H1 (cell line): ENCODE results near the gene PIP4K2C. TPM values are rescaled to one million over a fixed set of nuclear protein-coding genes. Genes with fewer than 3 reads are reported as not detected.
A peak's percentile ranks its signal among the peaks of the same experiment; 100 is the strongest.

Experiments used
- RFX5 ChIP-seq: IDR thresholded peaks from 2 replicates; pipeline ENCODE4 v1.6.1; 2011; ENCODE audit warnings: low read depth, low read length, improper control_type of control experiment, borderline replicate concordance
- SP2 ChIP-seq: IDR thresholded peaks from 2 replicates; pipeline ENCODE4 v1.6.1; 2012; ENCODE audit warnings: mild to moderate bottlenecking, low read length, inconsistent platforms
- TBP ChIP-seq: IDR thresholded peaks from 2 replicates; pipeline ENCODE4 v1.6.1; 2011; ENCODE audit warnings: low read depth, low read length, improper control_type of control experiment
- polyA plus RNA-seq, 7 experiments: library from polyadenylated mRNA; depleted of rRNA in 3 of 7; stranded (reverse) in 5 of 7; unstranded in 2 of 7; fragments of >200 nt in 5 of 7; fragments of 200-250 nt in 2 of 7; gene quantifications; 1 replicate in 5 of 7; 2 replicates in 1 of 7; 4 replicates in 1 of 7; pipeline versions ENCODE4 v1.2.1 to v1.2.3, GENCODE V29; 2011 to 2013; ENCODE audit warnings: missing spikeins in 2 of 7, mixed read lengths in 2 of 7
- total RNA-seq: library from RNA; stranded (reverse); fragmentation: NEBNext Ultra II Directional; extraction: Animal tissue kit (Norgen Biotek cat#: 25700); gene quantifications from 2 replicates; pipeline ENCODE4 v1.2.1, GENCODE V29; 2021

Gene PIP4K2C
- total and polyA plus RNA-seq, 2 of the 8 experiments (the other 6 are each of a cell fraction or from before 2014, with no cell fraction given) = 25.0 to 27.1 TPM

DNA sequence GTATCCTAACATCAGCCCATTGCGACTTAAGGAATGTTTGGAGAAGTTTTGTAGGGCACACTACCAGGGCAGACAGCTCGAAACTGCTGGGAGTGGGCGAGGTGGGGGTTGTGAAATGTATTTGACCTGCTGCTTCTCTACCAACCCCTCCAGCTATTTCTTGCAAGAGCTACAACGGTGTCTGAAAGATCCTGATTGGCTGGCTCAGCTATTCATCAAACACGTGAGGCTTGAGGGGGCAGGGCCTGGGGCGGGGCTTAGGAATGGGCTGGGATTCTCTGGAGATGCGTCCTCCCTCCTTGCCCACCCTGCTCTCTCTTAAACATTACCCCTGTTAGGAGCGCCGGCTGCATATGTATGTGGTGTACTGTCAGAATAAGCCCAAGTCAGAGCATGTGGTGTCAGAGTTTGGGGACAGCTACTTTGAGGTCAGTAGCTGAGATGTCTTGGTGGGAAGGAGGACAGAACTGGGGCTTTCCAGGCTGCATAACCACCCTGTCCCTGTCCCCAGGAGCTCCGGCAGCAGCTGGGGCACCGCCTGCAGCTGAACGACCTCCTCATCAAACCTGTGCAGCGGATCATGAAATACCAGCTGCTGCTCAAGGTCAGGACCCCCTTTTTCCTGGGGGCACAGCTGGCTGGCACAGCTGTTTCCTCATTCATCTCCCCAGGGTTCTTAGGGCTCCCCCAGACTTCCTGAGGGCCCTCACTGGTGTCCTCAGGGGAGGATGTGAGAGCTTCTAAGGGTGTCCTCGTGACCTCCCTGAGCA is 23.4 kb downstream of the PIP4K2C start (continued):
- TF ChIP-seq SP2 (peak; percentile 21; the same call in 1 of the 2 replicates), RFX5 (no peak), TBP (no peak)
